Measurements from ENCODE around the gene KCNJ14. TPM values are rescaled to one million over a fixed set of nuclear protein-coding genes. Genes with fewer than 3 reads are reported as not detected.

The KCNJ14 gene
- total RNA-seq, 3 donors from 2014 or later (not counting 1 experiment from before 2014, with no cell fraction given) = 0.77 to 1.2 (median 0.85) TPM

- Histone ChIP-seq H3K27me3 (ENCODE audit: control insufficient read depth, insufficient read depth, low read length) (no peaks in the 10 kb centered on the region), H3K4me3 (ENCODE audit: low read length) (no peak overlapping the region), H3K9me3 (ENCODE audit: control insufficient read depth, insufficient read depth, low read length) (no peaks in the 10 kb centered on the region), H3K4me1 (ENCODE audit: control insufficient read depth, insufficient read depth, low read length) (peaks cover 10% of the 10 kb centered on the region), H3K27ac (ENCODE audit: low read length) (no peak overlapping the region), H3K36me3 (ENCODE audit: control insufficient read depth, insufficient read depth, low read length) (peaks cover 46% of the 10 kb centered on the region)
- ATAC-seq (no peak), DNase-seq (no peak)
- intact Hi-C loops (cut with micrococcal nuclease) = no loop called here
- Mint-ChIP-seq H3K4me3 (no peak overlapping the region), H3K36me3 (no peaks in the 10 kb centered on the region), H3K27ac (no peak overlapping the region), H3K4me1 (peaks cover 16 to 17% of the 10 kb centered on the region in 2 donors), H3K9me3 (no peaks in the 10 kb centered on the region), H3K27me3 (ENCODE audit: low read depth in 2 of 2) (no peaks in the 10 kb centered on the region)
- TF ChIP-seq CTCF (IDR thresholded peaks at IDR 0.05) = no peak
- 95% methylated on average over 12 of the region's 12 CpGs for WGBS (ENCODE audit: insufficient coverage)
These were observed 3.8 kb upstream of the KCNJ14 start for GRCh38 chr19:48451624-48452023.

GRCh38 chr19:48452289-48453190 is 2.8 kb upstream of the KCNJ14 start:
- Histone ChIP-seq H3K9me3 (ENCODE audit: control insufficient read depth, insufficient read depth, low read length) (no peaks in the 10 kb centered on the region), H3K27me3 (ENCODE audit: control insufficient read depth, insufficient read depth, low read length) (no peaks in the 10 kb centered on the region), H3K36me3 (ENCODE audit: control insufficient read depth, insufficient read depth, low read length) (peaks cover 50% of the 10 kb centered on the region), H3K4me1 (ENCODE audit: control insufficient read depth, insufficient read depth, low read length) (peaks cover 8% of the 10 kb centered on the region), H3K4me3 (ENCODE audit: low read length) (no peak overlapping the region), H3K27ac (ENCODE audit: low read length) (no peak overlapping the region)
- H3K27ac Mint-ChIP-seq = no peak overlapping the region
- 97% methylated on average over 33 of the region's 33 CpGs for WGBS (ENCODE audit: insufficient coverage)
- no peak for ATAC-seq
- H3K4me1 Mint-ChIP-seq = peaks cover 15 to 17% of the 10 kb centered on the region in 2 donors
- DNase-seq = no peak
- no peak overlapping the region for H3K4me3 Mint-ChIP-seq
- intact Hi-C loops (cut with micrococcal nuclease) = no loop called here
- TF ChIP-seq CTCF (IDR thresholded peaks at IDR 0.05) = no peak
- no peaks in the 10 kb centered on the region for H3K9me3 Mint-ChIP-seq
- no peaks in the 10 kb centered on the region for H3K27me3 Mint-ChIP-seq (ENCODE audit: low read depth in 2 of 2)
- no peaks in the 10 kb centered on the region for H3K36me3 Mint-ChIP-seq

- Mint-ChIP-seq H3K4me3 (no peak overlapping the region), H3K36me3 (no peaks in the 10 kb centered on the region), H3K27me3 (ENCODE audit: low read depth in 2 of 2) (no peaks in the 10 kb centered on the region), H3K4me1 (peaks cover 9 to 11% of the 10 kb centered on the region in 2 donors), H3K9me3 (no peaks in the 10 kb centered on the region), H3K27ac (no peak overlapping the region)
- no peaks in the 10 kb centered on the region for H3K27me3 ChIP-seq (ENCODE audit: control insufficient read depth, insufficient read depth, low read length)
- H3K27ac ChIP-seq (ENCODE audit: low read length) = no peak overlapping the region
- peaks cover 8% of the 10 kb centered on the region for H3K4me1 ChIP-seq (ENCODE audit: control insufficient read depth, insufficient read depth, low read length)
- DNase-seq (no peak), ATAC-seq (no peak)
- whole genome bisulfite sequencing (ENCODE audit: insufficient coverage) = 97% methylated on average over 22 of the region's 22 CpGs
- H3K36me3 ChIP-seq (ENCODE audit: control insufficient read depth, insufficient read depth, low read length) = peaks cover 38% of the 10 kb centered on the region
- intact Hi-C loops (cut with micrococcal nuclease) = no loop called here
- H3K9me3 ChIP-seq (ENCODE audit: control insufficient read depth, insufficient read depth, low read length) = no peaks in the 10 kb centered on the region
- no peak overlapping the region for H3K4me3 ChIP-seq (ENCODE audit: low read length)
- no peak for TF ChIP-seq CTCF (IDR thresholded peaks at IDR 0.05)
These were observed 1.1 kb upstream of the KCNJ14 start for GRCh38 chr19:48454150-48454730.

All from natural killer cell (primary cell).